Epithelial cell of proximal tubule (primary cell): ENCODE results near the gene PIEZO2. TPM values are rescaled to one million over a fixed set of nuclear protein-coding genes. Genes with fewer than 3 reads are reported as not detected.

Source experiments
- DNase-seq: peaks from one replicate; pipeline ENCODE4 v3.0.0-alpha.2; 2011; ENCODE audit warnings: low read depth
- H3K4me3 ChIP-seq: 2 replicates; pipeline ENCODE4 v1.5.1; 2011; ENCODE audit warnings: low read depth, mild to moderate bottlenecking, low read length
- total RNA-seq: library from RNA; depleted of rRNA; stranded (reverse); fragments of >200 nt; gene quantifications from 2 replicates; pipeline ENCODE4 v1.2.3, GENCODE V29; 2015
- TF ChIP-seq, protein P1 (sequence below): conservative IDR thresholded peaks from 2 replicates; pipeline ENCODE4 v1.5.1; 2012; ENCODE audit warnings: low read depth, mild to moderate bottlenecking, low read length

PIEZO2 gene
- total RNA-seq, 1 donor from 2014 or later = 7.5 TPM

DNA sequence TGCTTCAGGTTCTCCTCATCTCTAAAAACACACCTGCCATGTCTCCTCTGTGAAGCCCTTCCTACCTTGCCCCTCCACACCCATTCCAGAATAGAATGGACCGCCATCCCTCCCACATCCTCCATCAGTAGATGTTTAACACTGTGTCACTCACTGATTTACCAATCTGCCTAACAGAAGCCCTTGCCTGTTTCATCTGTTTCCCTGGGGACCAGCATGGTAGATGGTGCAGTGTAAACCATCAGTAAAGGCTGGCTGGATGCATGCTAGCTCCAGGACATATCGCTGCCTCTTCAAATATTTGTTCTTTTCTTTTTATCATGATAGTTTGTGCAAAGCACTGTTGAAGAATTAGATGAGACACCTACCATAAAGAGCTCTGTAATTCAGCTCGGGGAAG, 271.4 kb downstream of the PIEZO2 start:
- no peak for DNase-seq
- no peak overlapping the region for H3K4me3 ChIP-seq
- TF ChIP-seq, protein P1, sequence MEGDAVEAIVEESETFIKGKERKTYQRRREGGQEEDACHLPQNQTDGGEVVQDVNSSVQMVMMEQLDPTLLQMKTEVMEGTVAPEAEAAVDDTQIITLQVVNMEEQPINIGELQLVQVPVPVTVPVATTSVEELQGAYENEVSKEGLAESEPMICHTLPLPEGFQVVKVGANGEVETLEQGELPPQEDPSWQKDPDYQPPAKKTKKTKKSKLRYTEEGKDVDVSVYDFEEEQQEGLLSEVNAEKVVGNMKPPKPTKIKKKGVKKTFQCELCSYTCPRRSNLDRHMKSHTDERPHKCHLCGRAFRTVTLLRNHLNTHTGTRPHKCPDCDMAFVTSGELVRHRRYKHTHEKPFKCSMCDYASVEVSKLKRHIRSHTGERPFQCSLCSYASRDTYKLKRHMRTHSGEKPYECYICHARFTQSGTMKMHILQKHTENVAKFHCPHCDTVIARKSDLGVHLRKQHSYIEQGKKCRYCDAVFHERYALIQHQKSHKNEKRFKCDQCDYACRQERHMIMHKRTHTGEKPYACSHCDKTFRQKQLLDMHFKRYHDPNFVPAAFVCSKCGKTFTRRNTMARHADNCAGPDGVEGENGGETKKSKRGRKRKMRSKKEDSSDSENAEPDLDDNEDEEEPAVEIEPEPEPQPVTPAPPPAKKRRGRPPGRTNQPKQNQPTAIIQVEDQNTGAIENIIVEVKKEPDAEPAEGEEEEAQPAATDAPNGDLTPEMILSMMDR = no peak

DNA sequence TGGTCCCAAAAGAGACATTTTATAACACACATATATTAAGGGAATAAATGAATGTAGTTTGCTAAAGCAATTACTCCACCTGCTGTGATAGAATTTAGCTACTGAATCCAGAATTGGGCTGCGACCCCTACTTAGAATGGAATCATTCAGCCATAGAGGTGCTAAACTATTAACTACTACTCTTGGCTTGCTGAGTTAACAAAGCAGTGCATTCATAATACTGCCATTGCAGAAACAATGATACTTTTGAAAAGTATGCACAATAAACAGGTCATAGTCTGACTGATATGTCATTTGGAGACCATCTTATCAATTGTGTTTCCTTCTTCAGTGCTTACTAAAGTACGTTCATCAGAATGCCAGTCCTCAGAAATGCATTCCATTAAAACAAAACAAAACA, 273.6 kb downstream of the PIEZO2 start:
- no peak overlapping the region for H3K4me3 ChIP-seq
- DNase-seq = no peak
- TF ChIP-seq, protein P1 = no peak

DNA sequence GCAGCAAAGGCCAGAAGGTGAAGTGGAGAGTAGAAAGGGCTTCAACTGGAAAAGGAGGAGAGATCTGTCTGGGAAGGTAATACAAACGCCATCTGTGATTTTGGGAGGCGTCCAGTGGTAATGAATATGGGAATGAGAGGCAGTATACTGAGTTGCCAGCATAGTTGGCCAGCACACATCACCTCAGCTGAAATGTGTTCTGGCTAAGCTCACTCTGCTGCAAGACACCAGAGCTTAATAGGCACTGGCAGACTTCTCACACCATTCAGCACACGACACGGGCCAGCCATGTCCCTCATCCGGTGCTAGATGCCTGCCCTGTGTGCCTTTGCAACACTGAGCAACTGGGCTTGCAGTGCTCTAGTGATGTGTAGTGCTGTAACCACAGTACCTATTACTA, 277.1 kb downstream of the PIEZO2 start:
- TF ChIP-seq, protein P1 = no peak
- no peak overlapping the region for H3K4me3 ChIP-seq
- no peak for DNase-seq

DNA sequence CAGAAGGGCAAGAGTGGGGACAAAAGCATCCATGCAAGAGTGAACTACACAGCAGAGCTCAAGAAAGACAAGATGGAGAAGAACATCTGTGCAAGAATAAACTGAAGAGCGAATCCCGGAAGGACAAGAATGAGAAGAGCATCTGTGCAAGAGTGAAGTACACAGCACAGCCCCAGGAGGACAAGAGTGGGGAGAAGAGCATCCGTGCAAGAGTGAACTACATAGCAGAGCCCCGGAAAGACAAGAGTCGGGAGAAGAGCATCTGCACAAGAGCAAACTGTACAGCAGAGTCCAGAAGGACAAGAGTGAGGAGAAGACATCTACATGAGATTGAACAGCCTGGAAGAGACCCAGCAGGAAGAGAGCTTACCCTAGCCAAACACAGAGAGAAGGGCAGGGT, 284.6 kb downstream of the PIEZO2 start:
- TF ChIP-seq, protein P1 = no peak
- no peak for DNase-seq
- H3K4me3 ChIP-seq = no peak overlapping the region

DNA sequence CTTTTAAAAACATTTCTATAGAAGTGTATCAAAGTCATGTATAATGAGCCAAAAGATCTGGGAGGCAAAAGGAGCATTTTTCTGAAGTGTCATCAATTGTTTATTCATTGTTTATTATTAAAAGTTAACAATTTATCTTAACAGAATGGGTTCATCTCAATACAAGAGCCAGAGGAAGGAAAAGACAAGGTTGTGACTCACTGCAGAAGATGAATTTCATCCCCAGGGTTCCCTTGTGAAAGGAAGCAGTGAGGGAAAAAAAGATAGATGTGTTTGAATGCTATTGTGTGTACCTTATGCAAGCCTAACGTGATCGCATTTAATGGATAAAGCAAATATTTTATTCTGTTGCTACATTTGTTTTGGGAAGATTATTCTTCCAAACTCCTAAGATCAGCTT, 286.3 kb downstream of the PIEZO2 start:
- no peak overlapping the region for H3K4me3 ChIP-seq
- TF ChIP-seq, protein P1 = no peak
- DNase-seq = no peak

DNA sequence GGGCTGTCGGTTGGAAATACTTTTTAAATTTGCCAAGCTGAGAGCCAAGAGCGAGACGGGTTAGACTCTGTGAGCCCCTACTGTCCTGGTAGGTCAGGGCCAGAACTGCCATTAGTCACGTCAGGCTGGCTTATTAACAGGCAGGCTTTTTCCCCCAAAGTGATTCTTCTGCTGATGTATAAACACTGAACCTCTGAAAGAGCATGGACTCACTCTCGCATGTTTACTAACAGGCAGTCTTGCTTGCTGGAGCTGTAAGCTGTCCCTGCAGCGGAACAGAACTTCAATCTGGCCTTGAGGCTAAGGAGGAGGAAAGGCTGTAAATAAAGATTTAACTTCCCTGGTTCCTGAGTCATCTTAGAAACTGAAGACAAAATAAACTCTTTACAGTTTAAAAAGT, 288.4 kb downstream of the PIEZO2 start:
- TF ChIP-seq, protein P1 = no peak
- no peak for DNase-seq
- no peak overlapping the region for H3K4me3 ChIP-seq

DNA sequence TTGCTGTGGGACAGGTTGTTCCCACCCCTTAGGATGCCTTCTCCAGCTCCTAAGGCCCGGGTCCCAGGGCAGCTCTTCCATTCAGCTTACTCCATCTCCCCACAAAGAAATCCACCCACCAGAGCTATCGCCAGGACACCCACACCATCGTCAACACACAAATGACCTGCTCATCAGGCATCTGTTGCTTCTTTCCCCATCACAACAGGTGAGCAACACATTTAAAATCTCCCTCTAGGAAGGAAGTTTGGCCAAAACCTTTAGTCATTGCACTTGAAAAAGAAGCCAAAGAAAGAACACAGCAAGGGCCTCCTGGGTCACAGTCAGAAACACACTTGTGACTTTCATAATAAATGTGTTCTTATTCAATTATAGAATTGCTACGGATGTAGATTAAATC, 289.0 kb downstream of the PIEZO2 start:
- DNase-seq = no peak
- H3K4me3 ChIP-seq = no peak overlapping the region
- TF ChIP-seq, protein P1 = no peak
